Activated effector memory CD4-positive, alpha-beta T cell treated with Interleukin-2 at 50 U/mL for 16 hours (primary cell): Measurements from ENCODE around the gene ZBTB18.
"Not testable (repeated sequence)": the region's sequence is repeated elsewhere in the genome, so short reads cannot be mapped to it uniquely, and the experiment has no call there.

Experiments
- DNase-seq: peaks from one replicate; pipeline ENCODE4 v3.0.0-alpha.2; 2020

ZBTB18 gene

DNA sequence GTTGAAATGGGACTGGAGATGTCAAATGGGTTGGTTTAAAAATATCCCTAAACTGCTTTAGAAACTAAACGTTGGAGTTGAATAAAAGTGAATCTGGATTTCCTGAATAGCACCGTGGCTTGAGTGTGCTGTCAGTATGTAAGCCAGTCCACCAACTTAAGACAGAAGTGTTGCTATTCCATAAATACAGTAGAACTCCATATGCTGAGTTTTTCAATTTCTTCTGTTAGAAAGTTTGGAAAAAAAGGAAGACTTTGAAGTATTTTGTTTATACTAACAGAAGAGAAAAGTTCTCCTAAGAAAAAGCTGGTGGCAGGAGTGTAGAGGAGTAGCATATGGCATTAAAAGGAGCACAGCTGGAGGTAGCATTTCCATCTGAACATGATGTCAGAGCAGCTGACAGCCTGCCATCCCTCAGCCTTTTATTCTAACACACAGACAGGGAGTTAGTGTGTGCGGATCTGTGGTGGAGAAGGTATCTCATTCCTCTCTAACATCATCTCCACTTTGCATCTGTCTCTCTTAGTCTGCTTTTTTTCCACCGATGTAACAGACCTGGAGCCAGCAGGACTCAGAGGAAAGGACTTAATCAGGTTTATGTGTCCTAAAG is at the start of gene ZBTB18:
Gene ZBTB18, plus strand, starts transcription at position 449 of the 610 bp plus-strand sequence. Its CDS starts 149 bp downstream, at position 598.
- no peak for DNase-seq

DNA sequence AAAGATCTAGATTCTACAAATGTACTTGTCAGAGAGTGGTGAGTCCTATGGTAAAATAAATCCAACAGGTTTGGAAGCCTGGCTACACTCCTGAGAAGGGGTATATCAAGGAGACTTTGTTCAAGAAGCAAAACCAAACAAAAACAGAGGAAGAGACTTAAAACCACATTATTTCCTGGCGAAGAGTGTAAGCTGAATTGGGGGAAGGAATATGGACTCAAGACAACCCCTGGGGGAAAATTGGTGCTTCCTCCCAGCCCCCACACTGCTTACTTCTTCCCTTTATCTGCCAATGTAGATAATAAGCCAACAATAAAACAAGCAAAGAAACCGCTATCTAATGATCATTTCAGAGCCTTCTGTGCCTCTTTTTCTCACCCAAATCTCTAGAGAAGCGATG is 48.4 kb upstream of the ZBTB18 start:
- DNase-seq = no peak

- no peak for DNase-seq
These were observed 45.6 kb upstream of the ZBTB18 start for GRCh38 chr1:244005455-244005854.

DNA sequence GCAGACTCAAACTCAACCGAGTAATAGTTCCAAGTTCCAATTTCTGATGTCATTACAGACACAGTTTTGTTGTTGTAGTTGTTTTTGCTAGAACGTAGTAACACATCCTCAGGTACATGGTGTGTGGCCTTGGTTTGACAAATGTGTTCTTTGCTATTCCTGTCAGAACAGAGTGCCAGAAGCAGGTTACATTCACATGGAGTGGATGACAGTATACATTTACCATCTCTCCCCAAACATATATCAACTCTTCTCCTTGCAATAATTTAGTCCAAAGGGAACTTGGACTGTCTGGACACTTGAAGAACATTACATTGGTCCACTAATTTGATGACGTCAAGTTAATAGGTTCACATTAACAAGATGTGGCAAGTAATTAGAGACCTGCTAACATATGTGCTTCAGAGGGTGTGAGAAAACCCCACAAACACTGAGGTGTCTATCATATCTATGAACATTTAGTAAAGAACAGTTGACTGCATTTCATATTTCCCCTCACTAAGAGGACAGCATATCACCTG is 44.6 kb upstream of the ZBTB18 start:
- DNase-seq = no peak

GRCh38 chr1:244006961-244007360 is 44.1 kb upstream of the ZBTB18 start:
- DNase-seq = no peak

GRCh38 chr1:244010191-244010590 is 40.9 kb upstream of the ZBTB18 start:
- no peak for DNase-seq

GRCh38 chr1:244010703-244011123 is 40.4 kb upstream of the ZBTB18 start:
- no peak for DNase-seq

DNA sequence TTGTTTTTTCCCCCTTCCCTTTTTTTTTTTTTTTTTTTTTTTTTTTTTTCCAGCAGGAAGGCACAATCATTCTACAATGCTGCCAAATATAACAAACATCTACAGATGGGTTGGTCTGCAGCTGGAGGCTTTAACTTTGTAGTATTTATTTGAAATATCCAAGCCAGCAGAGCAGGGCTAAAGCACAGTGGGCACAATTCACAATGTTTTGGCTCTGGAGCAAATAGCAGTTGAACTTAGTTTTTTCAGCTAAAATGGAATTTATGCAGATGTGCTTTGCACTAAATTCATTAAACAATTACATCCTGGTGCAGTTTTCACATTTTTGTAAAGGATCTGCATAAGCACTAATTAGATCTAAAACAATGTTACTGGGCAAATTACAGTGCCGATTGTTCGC is 39.8 kb upstream of the ZBTB18 start:
- no peak for DNase-seq

GRCh38 chr1:244011786-244012185 is 39.3 kb upstream of the ZBTB18 start:
- no peak for DNase-seq

DNA sequence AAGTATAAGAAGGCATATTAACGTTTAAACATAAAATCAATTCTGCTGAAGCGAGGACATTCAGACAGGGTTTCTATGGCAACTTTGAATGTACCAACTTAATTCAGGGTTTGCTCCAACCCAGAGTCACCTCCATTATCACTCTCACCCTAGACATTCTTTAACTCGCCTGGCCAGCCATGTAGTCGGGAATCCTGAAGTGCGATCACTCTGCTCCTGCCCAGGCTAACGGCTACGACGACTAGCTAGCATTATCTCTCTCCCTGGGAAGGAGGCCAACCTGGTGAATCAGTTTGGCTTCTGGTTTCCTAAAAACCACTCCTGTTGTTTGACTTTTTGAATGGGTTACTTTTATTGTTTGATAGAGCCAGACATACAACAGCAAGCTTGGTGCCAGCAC is 38.9 kb upstream of the ZBTB18 start:
- DNase-seq = no peak

DNA sequence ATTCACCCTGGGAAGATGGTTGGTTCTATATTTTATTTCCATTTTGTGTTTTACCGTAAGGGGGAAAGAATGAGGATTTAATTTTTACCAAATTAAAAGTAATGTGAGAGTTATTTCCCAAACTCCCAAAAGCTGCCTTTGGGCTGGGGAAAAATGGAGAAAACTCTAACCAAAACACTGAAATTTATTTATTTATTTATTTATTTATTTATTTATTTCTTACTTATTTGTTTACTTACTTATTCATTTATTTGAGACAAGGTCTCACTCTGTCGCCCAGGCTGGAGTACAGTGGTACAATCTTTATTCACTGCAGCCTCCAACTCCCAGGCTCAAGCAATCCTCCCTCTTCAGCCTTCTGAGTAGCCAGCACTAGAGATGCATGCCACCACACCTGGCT is 38.0 kb upstream of the ZBTB18 start:
- no peak for DNase-seq

- not testable (repeated sequence) for DNase-seq
These were observed 36.2 kb upstream of the ZBTB18 start for GRCh38 chr1:244014862-244015261.

DNA sequence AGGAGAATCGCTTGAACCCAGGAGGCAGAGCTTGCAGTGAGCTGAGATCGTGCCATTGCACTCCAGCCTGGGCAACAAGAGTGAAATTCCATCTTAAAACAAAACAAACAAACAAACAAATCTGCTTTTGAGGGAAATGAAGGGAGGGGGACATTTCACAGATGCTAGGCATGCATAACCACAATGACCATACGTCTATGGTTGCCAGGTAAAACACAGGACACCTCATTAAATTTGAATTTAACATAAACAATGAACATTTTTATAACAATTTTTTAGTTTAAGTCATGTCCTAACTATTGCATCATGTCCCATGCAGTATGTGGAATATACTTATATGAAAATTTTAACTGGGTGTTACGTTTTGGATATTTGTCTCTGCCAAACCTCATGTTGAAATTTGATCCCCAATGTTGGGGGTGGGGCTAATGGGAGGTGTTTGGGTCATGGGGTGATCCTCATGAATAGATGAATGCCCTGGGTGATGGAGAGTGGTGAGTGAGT is 31.0 kb upstream of the ZBTB18 start:
- no peak for DNase-seq

DNA sequence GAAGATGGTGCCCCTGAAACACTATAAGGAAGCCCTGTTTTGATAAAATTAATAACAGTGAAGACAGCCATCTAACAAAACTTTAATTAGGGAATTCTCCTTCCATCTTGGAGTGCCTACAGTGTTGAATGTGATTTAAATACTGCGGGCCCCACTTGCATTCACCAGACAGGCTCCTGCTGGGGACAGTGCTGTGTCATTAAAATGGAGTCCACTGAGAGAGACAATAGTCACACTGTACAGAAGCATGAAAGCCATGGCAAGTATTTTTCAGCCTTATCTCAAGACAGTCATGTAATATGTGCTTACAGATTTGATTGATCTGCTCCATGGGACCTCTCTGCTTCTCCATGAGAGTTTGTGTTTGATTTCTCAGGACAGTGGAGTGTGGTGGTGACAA is 29.7 kb upstream of the ZBTB18 start:
- DNase-seq = no peak

GRCh38 chr1:244022311-244022710 is 28.8 kb upstream of the ZBTB18 start:
- no peak for DNase-seq

GRCh38 chr1:244022864-244023440 is 28.1 kb upstream of the ZBTB18 start:
- no peak for DNase-seq

DNA sequence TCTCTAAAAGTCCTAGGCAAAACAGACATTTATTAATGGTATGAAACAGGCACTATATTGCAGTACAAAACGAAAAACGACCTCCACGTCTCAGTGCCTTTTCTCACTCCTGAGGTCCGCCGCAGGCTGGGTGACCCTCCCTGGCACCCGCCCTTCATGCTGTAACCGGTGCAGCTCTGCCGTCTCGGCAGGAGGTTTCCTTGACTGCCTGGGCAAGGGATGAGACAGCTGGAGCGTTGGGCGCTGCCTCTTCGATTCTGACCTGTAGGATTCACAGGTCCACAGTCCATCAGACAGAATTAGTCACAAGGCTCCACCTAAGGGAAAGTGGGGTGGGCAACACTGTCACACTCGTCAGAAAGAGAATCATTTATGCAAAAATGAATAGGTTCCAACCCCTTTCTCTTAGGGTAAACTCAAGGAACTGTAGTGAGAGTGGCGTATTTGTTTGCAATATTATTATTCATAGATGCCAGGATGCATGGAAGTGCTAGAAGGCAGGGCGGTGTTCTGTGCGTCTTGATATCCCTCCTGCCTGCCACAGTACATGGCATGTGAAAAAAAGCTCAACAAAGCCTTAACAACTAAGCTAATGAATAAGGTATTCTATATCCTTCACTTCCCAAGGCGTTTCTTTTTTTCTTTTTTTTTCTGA is 23.5 kb upstream of the ZBTB18 start:
- no peak for DNase-seq

- no peak for DNase-seq
These were observed 22.4 kb upstream of the ZBTB18 start for GRCh38 chr1:244028701-244029100.

DNA sequence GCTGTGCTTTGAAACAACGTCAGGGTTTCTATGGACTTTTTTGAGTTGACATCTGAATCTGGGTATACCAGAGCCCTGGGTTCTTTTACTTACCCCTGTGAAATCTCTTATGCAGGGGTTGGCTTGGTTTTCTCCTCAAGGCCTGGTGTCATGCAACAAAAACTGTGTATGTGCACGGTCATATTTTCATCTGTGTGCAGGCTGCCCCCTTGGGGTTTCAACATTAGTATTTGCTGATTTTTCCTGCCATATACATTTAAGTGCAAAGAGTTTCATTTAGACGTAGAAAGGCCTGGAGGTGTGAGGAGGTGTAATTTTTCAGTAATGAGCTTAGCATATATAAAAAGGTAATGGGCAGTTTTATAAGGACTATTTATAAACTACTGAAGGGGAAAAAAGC is 22.0 kb upstream of the ZBTB18 start:
- DNase-seq = no peak

- no peak for DNase-seq
These were observed 20.5 kb upstream of the ZBTB18 start for GRCh38 chr1:244030481-244031040.

DNA sequence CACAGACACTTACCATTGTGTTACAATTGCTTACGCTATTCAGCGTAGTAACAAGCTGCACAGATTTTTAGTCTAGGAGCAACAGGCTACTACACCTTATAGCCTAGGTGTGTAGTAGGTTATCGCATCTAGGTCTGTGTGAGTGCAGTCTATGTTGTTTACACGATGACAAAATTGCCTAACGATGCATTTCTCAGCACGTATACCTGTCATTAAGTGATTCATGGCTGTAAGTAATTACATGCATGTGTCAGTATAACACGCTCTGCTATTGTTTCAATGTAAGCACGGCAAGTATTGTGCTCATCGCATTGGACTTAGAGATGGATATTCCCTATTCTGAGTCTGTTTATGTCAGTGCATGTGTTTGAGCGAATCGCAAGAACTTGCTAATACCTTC is 15.7 kb upstream of the ZBTB18 start:
- DNase-seq = no peak

- no peak for DNase-seq
These were observed 13.8 kb upstream of the ZBTB18 start for GRCh38 chr1:244037252-244037651.

- DNase-seq = no peak
These were observed 9.5 kb upstream of the ZBTB18 start for GRCh38 chr1:244041466-244042120.
